ENCODE measurements around the gene CFAP58. TPM values are rescaled to one million over a fixed set of nuclear protein-coding genes. Genes with fewer than 3 reads are reported as not detected.

Gene CFAP58
- total RNA-seq, 1 donor = 0.10 TPM

DNA sequence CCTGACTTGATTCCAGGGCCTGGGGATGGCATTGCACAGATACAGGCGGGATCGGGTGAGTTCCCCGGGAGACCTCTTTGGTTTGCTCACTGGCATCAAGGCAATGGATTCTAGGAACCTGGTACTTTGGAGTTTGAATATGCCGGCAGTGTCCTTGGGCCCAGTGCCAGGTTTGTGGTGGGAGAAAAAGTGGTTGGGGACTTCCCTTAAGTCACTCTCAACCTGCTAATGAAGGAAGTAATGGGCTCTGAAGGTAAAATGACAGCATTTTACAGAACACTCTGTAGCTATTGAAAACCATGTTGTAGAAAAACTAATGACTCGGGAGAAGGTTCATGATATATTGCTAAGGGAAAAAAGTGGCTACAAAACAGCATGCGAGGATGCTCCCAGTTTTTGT is 129.9 kb downstream of the CFAP58 start:
- no peaks in the 10 kb centered on the region for H3K27me3 ChIP-seq (ENCODE audit: insufficient read depth, low read length)
- no peak overlapping the region for H3K4me3 ChIP-seq (ENCODE audit: low read length)
- no peaks in the 10 kb centered on the region for H3K4me1 ChIP-seq (ENCODE audit: insufficient read depth, low read length)
- H3K9me3 ChIP-seq (ENCODE audit: low read depth, low read length) = no peaks in the 10 kb centered on the region

DNA sequence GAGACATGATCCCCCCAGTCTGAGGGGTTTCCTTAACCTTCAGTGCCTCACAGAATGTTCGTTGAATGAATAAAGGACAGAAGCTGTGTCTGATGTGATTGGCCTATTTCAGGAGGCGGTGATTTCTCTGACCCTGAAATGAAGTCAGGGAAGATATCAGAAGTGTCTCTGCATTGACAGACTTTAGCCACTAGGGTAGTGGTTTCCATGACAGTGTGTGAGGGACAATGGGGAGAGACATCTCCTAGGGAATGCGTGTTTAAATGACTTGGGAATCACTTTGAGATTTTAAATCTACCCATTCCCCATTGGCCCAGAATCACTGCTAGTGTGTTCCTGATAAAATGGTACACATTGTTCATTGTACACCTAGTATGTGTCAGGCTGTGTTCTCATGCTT is 132.0 kb downstream of the CFAP58 start:
- Histone ChIP-seq H3K4me1 (ENCODE audit: insufficient read depth, low read length) (no peaks in the 10 kb centered on the region), H3K9me3 (ENCODE audit: low read depth, low read length) (no peaks in the 10 kb centered on the region), H3K4me3 (ENCODE audit: low read length) (no peak overlapping the region), H3K27me3 (ENCODE audit: insufficient read depth, low read length) (no peaks in the 10 kb centered on the region)

DNA sequence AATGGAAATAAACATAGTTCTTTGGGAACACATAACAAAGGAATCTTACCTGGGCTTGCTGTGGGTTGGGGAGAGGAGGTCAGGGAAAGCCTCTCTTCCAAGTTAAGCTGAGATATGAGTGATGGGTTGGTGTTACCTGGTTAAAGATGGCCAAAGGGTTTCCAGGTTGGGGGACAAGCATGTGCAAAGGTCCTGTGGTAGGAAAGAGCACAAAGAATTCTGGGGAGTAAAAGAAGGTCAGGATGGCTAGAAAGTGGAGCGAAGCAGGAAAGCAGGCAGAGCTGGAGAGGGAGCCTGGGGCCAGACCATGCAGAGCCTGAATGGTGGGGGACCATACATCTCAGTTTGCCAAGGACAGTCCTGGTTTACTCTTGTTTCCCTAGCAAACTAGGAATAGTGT is 133.2 kb downstream of the CFAP58 start:
- no peaks in the 10 kb centered on the region for H3K27me3 ChIP-seq (ENCODE audit: insufficient read depth, low read length)
- no peaks in the 10 kb centered on the region for H3K4me1 ChIP-seq (ENCODE audit: insufficient read depth, low read length)
- no peaks in the 10 kb centered on the region for H3K9me3 ChIP-seq (ENCODE audit: low read depth, low read length)
- H3K4me3 ChIP-seq (ENCODE audit: low read length) = no peak overlapping the region

DNA sequence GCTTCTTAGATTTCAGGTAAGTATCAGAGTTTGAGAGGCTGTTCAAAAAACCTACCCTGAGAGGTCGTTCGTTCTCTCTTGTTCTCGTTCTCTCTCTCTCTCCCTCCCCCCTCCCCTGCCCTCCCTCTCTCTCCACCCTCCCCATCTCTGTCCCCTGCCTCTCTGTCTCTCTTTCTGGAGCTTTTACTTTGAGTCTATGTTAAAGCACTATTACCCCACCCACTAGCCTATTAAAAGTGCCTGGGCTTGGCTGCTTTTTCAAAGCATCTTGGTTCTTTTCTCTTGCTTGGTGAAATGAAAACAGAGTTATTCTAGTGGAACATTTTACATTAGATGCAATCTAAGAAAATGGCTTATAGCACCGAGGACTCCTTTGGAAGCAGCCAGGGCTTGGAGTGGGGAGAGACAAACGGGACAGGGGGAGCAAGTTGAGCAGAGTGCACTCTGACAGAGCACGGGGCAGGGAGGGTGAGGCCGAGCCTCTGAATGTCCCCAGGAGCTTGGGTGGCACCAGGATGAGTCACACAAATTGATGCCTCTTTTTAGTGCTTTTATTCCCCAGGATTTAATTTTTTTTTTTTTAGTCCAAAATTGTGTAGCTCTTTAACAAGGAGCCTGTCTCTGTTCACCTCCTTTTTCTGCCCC is 134.3 kb downstream of the CFAP58 start:
- Histone ChIP-seq H3K4me1 (ENCODE audit: insufficient read depth, low read length) (no peaks in the 10 kb centered on the region), H3K4me3 (ENCODE audit: low read length) (no peak overlapping the region), H3K27me3 (ENCODE audit: insufficient read depth, low read length) (no peaks in the 10 kb centered on the region), H3K9me3 (ENCODE audit: low read depth, low read length) (no peaks in the 10 kb centered on the region)

DNA sequence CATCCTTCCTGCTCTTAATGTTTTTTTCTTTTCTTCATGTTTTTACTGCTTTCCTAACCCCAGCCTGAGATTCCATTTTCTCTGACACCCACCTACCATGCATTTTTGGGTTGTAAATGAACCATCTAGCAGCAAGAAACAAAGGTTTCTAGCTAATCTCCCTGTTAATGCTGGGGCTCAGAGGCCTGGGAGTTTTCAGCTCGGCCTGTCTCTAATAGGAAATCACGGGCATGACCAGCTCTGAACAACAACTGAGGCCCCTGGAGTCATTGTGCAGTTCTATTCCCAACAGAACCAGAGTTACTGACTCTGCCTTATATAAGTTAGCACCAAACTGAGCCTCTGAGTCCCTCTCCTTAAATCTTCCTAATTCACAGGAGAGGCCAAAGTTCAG is 134.8 kb downstream of the CFAP58 start:
- no peaks in the 10 kb centered on the region for H3K4me1 ChIP-seq (ENCODE audit: insufficient read depth, low read length)
- no peaks in the 10 kb centered on the region for H3K9me3 ChIP-seq (ENCODE audit: low read depth, low read length)
- H3K27me3 ChIP-seq (ENCODE audit: insufficient read depth, low read length) = no peaks in the 10 kb centered on the region
- no peak overlapping the region for H3K4me3 ChIP-seq (ENCODE audit: low read length)

DNA sequence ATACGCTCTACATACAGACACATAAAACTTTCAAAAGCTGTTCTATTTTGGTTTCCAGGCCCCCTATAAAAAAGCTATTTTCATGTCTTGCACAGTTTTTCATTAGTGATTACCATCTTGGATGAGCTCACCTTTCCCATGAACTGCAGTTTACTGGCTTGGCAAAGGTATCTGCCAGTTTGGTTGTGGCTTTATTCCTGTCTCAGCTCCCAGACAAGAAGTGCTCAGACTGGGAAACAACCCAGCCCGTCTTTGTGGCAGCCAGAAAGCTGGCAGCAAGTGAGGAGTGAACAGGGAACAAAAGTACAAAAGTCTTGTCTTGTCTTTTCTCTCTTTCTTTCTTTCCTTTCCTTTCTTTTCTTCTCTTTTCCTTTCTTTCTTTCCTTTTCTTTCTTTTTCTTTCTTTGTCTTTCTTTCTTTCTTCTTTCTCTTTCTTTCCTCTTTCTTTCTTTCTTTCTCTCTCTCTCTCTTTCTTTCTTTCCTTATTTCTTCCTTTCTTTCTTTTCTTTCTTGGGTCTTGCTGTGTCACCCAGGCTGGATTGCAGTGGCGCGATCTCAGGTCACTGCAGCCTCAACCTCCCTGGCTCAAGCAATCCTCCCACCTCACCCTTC is 138.8 kb downstream of the CFAP58 start:
- Histone ChIP-seq H3K4me1 (ENCODE audit: insufficient read depth, low read length) (no peaks in the 10 kb centered on the region), H3K9me3 (ENCODE audit: low read depth, low read length) (no peaks in the 10 kb centered on the region), H3K4me3 (ENCODE audit: low read length) (no peak overlapping the region), H3K27me3 (ENCODE audit: insufficient read depth, low read length) (no peaks in the 10 kb centered on the region)

DNA sequence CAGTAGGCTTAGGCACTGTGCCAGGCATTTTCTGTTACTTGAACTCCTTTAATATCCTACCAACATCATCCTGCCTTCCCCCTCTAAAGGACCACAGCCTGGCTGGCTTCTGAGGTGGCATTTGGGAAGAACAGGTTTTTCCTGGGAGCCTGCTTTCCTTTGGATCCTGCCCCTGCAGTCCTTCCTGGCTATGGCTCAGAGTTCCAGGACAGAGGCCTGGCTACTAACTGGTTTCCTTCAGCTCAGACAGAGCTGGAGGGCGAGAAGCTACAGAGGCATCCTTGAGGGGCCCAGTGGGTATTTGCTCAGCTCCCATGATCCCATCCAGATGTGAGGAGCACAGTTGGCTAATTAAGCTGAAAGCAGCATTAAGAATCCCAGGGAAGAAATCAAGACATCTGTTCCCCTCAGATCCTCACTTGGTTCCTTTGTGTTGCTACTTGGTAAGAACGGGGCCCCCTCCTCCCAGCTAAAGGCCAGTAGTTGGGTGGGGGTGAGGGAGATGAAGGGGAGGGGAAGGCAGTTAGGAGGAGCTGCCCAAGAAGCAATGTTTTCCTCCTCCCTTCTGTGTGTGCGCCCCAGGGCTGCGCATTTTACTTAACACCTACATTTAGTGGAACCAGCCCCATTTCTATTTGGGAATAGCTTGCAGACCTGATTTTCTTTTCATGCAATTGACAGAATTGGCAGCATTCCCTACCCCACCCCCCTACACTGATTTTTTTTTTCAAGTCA is 144.9 kb downstream of the CFAP58 start:
- Histone ChIP-seq H3K4me3 (ENCODE audit: low read length) (no peak overlapping the region), H3K9me3 (ENCODE audit: low read depth, low read length) (no peaks in the 10 kb centered on the region), H3K27me3 (ENCODE audit: insufficient read depth, low read length) (no peaks in the 10 kb centered on the region), H3K4me1 (ENCODE audit: insufficient read depth, low read length) (no peaks in the 10 kb centered on the region)

DNA sequence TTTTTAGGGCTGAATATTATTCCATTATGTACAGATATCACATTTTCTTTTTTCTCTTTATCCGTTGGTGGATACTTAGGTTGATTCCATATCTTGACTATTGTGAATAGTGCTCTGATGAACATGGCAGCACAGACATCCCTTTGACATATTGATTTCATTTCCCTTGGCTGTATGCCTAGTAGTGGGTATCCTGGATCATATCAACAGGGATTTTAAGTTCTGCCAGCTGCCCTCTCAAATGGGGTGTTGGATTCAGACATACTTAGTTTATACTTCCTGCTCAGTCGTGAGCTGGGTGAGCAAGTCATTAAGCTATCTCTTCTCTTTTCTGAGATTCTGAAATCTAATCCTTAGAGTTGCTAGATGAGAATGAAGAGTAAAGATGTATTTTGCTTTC is 147.8 kb downstream of the CFAP58 start:
- no peak overlapping the region for H3K4me3 ChIP-seq (ENCODE audit: low read length)
- H3K9me3 ChIP-seq (ENCODE audit: low read depth, low read length) = no peaks in the 10 kb centered on the region
- no peaks in the 10 kb centered on the region for H3K4me1 ChIP-seq (ENCODE audit: insufficient read depth, low read length)
- H3K27me3 ChIP-seq (ENCODE audit: insufficient read depth, low read length) = no peaks in the 10 kb centered on the region

DNA sequence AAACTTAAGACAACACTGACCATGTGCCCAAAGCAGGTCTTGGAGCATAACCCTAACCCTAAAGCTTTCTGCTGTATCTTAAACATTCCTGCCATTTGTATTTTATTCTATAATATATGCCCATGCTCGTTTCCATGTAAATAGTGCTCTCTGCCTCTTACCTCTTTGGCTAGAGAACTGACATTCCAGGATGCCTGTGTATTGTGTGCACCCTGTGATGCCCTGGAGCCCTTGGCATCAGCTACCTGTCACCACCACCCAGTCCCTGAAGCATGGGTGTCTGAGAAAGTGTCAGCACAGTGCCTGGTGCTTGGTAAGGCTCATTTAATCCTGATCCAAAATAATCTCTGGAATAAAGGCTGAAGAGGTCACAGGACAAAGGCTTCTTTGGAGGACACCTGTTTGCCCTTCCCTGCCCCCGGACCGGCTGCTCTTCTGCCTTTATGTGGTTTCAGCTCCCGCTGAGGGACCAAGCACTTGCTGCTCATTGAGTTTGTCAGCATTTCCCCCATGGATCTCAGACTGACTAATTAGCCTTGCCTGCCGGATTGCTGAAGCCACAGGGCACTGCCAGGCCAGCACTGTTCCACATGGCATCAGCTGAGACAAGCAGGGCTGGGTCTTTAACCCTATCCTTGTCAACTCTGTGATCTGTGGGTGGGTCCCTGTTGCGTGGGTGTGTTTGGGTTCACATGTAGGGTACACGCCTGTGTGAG is 148.4 kb downstream of the CFAP58 start:
- Histone ChIP-seq H3K27me3 (ENCODE audit: insufficient read depth, low read length) (no peaks in the 10 kb centered on the region), H3K9me3 (ENCODE audit: low read depth, low read length) (no peaks in the 10 kb centered on the region), H3K4me3 (ENCODE audit: low read length) (no peak overlapping the region), H3K4me1 (ENCODE audit: insufficient read depth, low read length) (no peaks in the 10 kb centered on the region)

DNA sequence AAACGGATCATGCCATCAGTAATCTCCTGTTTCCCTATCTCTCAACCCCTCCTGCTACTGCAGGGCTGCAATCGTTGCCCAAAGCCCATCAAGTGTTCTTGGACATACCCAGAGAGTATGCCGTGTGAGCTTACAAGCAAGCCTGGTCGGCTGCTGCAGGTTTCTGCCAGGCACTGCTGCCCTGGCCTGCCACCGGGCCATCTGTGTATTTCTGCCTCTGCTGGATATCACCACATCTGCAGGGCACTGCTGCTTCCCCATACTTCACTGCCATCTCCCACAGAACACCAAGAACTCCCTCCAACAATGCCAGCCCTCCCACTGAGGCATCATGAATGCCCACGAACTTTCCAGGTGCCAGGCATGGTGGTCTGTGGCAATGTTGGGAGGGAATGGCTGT is 149.3 kb downstream of the CFAP58 start:
- Histone ChIP-seq H3K4me3 (ENCODE audit: low read length) (no peak overlapping the region), H3K27me3 (ENCODE audit: insufficient read depth, low read length) (no peaks in the 10 kb centered on the region), H3K9me3 (ENCODE audit: low read depth, low read length) (no peaks in the 10 kb centered on the region), H3K4me1 (ENCODE audit: insufficient read depth, low read length) (no peaks in the 10 kb centered on the region)

Other genes starting within 250 kb of the CFAP58 start
- 27.3 TPM for gene SFR1, start 231.7 kb upstream of the CFAP58 start, total RNA-seq
- 0.10 TPM for gene CFAP43, start 121.5 kb upstream of the CFAP58 start, total RNA-seq
- gene GSTO1, start 98.9 kb upstream of the CFAP58 start, total RNA-seq = 60.4 TPM
- 0.84 TPM for gene GSTO2, start 84.6 kb upstream of the CFAP58 start, total RNA-seq
- gene ITPRIP, start 15.4 kb upstream of the CFAP58 start, total RNA-seq = 62.7 TPM

Data from mononuclear cell (primary cell).